Keratinocyte (primary cell): ENCODE measurements around the gene SHROOM3.

Experiments used
- CTCF ChIP-seq, 3 experiments: IDR thresholded peaks in 1 of 3; conservative IDR thresholded peaks in 1 of 3; optimal IDR thresholded peaks in 1 of 3; 2 replicates in 2 of 3; 3 replicates in 1 of 3; pipeline versions ENCODE3 to v1.5.1; 2011; ENCODE audit warnings: low read length in 3 of 3, mild to moderate bottlenecking in 3 of 3, moderate library complexity in 2 of 3, control low read depth in 1 of 3, inconsistent platforms in 1 of 3; ENCODE audit not compliant: insufficient read depth in 2 of 3; ENCODE audit errors: extremely low read depth in 1 of 3
- EZH2 ChIP-seq: IDR thresholded peaks from one replicate; pipeline ENCODE4 v1.6.1; 2012; ENCODE audit warnings: inconsistent platforms, mild to moderate bottlenecking, low read length, moderate library complexity

GRCh38 chr4:76674983-76675382, 240.0 kb downstream of the SHROOM3 start:
- TF ChIP-seq CTCF (optimal IDR thresholded peaks at IDR 0.05 in 1 of 3, IDR thresholded peaks at IDR 0.05 in 1 of 3, conservative IDR thresholded peaks at IDR 0.05 in 1 of 3; ENCODE audit: extremely low read depth in 1 of 3, insufficient read depth in 2 of 3, low read length in 3 of 3) = no peak
- TF ChIP-seq EZH2 = no peak
